ENCODE data around the gene ETFBKMT.

DNA sequence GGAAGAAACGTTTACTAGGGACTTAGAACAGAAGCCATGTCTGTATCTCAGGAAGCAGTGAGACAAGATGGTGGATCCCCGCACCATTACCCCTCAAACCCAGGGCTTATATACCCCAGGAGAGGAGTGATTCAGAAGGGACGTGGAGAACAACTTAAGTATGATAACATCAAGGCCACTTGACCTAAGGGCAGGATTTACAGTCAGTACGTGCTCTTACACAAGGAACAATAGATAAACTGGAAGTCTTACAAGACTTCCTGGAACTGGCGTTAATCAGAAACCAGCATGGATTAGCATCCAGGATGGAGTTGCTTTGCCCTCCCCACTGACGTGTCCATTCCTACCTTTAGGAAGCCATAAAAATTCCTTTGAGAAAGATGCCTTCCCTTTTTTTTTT, 8.6 kb upstream of the ETFBKMT start:
- TF ChIP-seq POLR2AphosphoS5 (IDR thresholded peaks at IDR 0.05; ENCODE audit: low read depth, low read length): no peak
- TF ChIP-seq, protein P1, sequence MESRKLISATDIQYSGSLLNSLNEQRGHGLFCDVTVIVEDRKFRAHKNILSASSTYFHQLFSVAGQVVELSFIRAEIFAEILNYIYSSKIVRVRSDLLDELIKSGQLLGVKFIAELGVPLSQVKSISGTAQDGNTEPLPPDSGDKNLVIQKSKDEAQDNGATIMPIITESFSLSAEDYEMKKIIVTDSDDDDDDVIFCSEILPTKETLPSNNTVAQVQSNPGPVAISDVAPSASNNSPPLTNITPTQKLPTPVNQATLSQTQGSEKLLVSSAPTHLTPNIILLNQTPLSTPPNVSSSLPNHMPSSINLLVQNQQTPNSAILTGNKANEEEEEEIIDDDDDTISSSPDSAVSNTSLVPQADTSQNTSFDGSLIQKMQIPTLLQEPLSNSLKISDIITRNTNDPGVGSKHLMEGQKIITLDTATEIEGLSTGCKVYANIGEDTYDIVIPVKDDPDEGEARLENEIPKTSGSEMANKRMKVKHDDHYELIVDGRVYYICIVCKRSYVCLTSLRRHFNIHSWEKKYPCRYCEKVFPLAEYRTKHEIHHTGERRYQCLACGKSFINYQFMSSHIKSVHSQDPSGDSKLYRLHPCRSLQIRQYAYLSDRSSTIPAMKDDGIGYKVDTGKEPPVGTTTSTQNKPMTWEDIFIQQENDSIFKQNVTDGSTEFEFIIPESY (IDR thresholded peaks at IDR 0.05; ENCODE audit: extremely low read depth, insufficient replicate concordance, low read length): no peak
- TF ChIP-seq, protein P2, sequence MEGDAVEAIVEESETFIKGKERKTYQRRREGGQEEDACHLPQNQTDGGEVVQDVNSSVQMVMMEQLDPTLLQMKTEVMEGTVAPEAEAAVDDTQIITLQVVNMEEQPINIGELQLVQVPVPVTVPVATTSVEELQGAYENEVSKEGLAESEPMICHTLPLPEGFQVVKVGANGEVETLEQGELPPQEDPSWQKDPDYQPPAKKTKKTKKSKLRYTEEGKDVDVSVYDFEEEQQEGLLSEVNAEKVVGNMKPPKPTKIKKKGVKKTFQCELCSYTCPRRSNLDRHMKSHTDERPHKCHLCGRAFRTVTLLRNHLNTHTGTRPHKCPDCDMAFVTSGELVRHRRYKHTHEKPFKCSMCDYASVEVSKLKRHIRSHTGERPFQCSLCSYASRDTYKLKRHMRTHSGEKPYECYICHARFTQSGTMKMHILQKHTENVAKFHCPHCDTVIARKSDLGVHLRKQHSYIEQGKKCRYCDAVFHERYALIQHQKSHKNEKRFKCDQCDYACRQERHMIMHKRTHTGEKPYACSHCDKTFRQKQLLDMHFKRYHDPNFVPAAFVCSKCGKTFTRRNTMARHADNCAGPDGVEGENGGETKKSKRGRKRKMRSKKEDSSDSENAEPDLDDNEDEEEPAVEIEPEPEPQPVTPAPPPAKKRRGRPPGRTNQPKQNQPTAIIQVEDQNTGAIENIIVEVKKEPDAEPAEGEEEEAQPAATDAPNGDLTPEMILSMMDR (IDR thresholded peaks at IDR 0.05 in 2 of 3, conservative IDR thresholded peaks at IDR 0.05 in 1 of 3; ENCODE audit: borderline replicate concordance in 1 of 3, insufficient read depth in 1 of 3, low read depth in 2 of 3, low read length in 2 of 3): no peak
- TF ChIP-seq, protein P3, sequence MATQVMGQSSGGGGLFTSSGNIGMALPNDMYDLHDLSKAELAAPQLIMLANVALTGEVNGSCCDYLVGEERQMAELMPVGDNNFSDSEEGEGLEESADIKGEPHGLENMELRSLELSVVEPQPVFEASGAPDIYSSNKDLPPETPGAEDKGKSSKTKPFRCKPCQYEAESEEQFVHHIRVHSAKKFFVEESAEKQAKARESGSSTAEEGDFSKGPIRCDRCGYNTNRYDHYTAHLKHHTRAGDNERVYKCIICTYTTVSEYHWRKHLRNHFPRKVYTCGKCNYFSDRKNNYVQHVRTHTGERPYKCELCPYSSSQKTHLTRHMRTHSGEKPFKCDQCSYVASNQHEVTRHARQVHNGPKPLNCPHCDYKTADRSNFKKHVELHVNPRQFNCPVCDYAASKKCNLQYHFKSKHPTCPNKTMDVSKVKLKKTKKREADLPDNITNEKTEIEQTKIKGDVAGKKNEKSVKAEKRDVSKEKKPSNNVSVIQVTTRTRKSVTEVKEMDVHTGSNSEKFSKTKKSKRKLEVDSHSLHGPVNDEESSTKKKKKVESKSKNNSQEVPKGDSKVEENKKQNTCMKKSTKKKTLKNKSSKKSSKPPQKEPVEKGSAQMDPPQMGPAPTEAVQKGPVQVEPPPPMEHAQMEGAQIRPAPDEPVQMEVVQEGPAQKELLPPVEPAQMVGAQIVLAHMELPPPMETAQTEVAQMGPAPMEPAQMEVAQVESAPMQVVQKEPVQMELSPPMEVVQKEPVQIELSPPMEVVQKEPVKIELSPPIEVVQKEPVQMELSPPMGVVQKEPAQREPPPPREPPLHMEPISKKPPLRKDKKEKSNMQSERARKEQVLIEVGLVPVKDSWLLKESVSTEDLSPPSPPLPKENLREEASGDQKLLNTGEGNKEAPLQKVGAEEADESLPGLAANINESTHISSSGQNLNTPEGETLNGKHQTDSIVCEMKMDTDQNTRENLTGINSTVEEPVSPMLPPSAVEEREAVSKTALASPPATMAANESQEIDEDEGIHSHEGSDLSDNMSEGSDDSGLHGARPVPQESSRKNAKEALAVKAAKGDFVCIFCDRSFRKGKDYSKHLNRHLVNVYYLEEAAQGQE (IDR thresholded peaks at IDR 0.05; ENCODE audit: low read depth): no peak
- no peak for TF ChIP-seq TCF7L2 (IDR thresholded peaks at IDR 0.05; ENCODE audit: borderline replicate concordance, extremely low read depth, insufficient read depth, insufficient read length)
- TF ChIP-seq, protein P4, sequence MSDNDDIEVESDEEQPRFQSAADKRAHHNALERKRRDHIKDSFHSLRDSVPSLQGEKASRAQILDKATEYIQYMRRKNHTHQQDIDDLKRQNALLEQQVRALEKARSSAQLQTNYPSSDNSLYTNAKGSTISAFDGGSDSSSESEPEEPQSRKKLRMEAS (IDR thresholded peaks at IDR 0.05): no peak
- TF ChIP-seq ZNF274 (IDR thresholded peaks at IDR 0.05; ENCODE audit: low read depth, low read length): no peak
- TF ChIP-seq EZH2 (IDR thresholded peaks at IDR 0.05): no peak
- TF ChIP-seq POLR2A (IDR thresholded peaks at IDR 0.05; ENCODE audit: borderline replicate concordance, extremely low read depth, insufficient read depth, insufficient read length): no peak
- TF ChIP-seq ELF1 (IDR thresholded peaks at IDR 0.05; ENCODE audit: borderline replicate concordance, low read depth): no peak
- no peak for TF ChIP-seq EZH2phosphoT487 (IDR thresholded peaks at IDR 0.05; ENCODE audit: borderline replicate concordance)

Measured in HCT116 (cell line).